ENCODE measurements around the gene CD46. TPM values are rescaled to one million over a fixed set of nuclear protein-coding genes. Genes with fewer than 3 reads are reported as not detected.
"Not testable (repeated sequence)": the region's sequence is repeated elsewhere in the genome, so short reads cannot be mapped to it uniquely, and the experiment has no call there.

Gene CD46
- total and polyA plus RNA-seq, 2 donors (not counting 1 experiment from before 2014, with no cell fraction given) = 38.6 to 173 TPM

DNA sequence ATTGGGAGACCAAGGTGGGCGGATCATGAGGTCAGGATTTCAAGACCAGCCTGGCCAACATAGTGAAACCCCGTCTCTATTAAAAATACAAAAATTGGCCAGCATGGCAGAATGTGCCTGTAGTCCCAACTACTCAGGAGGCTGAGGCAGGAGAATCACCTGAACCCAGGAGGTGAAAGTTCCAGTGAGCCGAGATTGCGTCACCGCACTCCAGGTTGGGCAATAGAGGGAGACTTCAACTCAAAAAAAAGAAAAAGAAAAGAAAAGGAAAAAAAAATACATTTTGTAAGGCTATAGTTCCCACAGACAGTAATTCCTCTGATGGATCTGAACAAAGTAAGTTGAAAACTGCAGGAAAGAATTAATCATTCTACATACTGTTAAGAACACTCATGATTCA lies 48.1 kb upstream of the CD46 start:
- Histone ChIP-seq H3K79me2 (ENCODE audit: control insufficient read depth, insufficient read depth, low read length) (no peaks in the 10 kb centered on the region), H3K27ac (ENCODE audit: low read length in 2 of 2) (no peak overlapping the region), H3K4me2 (replicated peaks; ENCODE audit: low read depth, low read length, poor library complexity, severe bottlenecking) (no peak overlapping the region), H3K9ac (ENCODE audit: low read length) (no peak overlapping the region), H2AFZ (ENCODE audit: insufficient read depth, low read depth, low read length, poor library complexity, severe bottlenecking) (no peak overlapping the region), H3K4me3 (ENCODE audit: control extremely low read depth in 1 of 5, extremely low read depth in 1 of 5, insufficient read depth in 1 of 5, low read depth in 2 of 5, low read length in 4 of 5) (no peak overlapping the region), H3K9me3 (ENCODE audit: control extremely low read depth in 1 of 3, control insufficient read depth in 2 of 3, insufficient read depth in 1 of 3, low read length in 2 of 3) (no peaks in the 10 kb centered on the region), H3K27me3 (replicated peaks in 1 of 4; ENCODE audit: control extremely low read depth in 1 of 4, control insufficient read depth in 3 of 4, insufficient read depth in 4 of 4, low read length in 3 of 4) (no peaks in the 10 kb centered on the region), H3K36me3 (replicated peaks in 1 of 2; ENCODE audit: control extremely low read depth in 1 of 2, control insufficient read depth in 1 of 2, extremely low read depth in 1 of 2, insufficient read depth in 2 of 2, low read length in 1 of 2) (no peaks in the 10 kb centered on the region), H4K20me1 (ENCODE audit: control insufficient read depth, insufficient read depth, low read length, poor library complexity, severe bottlenecking) (no peaks in the 10 kb centered on the region), H3K4me1 (ENCODE audit: control insufficient read depth in 2 of 2, insufficient read depth in 2 of 2, low read length in 2 of 2) (no peaks in the 10 kb centered on the region)
- TF ChIP-seq EZH2 (IDR thresholded peaks at IDR 0.05; ENCODE audit: borderline replicate concordance, insufficient read depth, low read depth, low read length, poor library complexity, severe bottlenecking) (no peak), CTCF (IDR thresholded peaks at IDR 0.05) (no peak)
- no peaks in the 10 kb centered on the region for H3K4me1 Mint-ChIP-seq
- DNase-seq = no peak
- ChIA-PET POLR2A (no interaction called here), CTCF (no interaction called here)
- H3K27ac Mint-ChIP-seq = no peak overlapping the region
- H3K9me3 Mint-ChIP-seq (ENCODE audit: insufficient read depth) = no peaks in the 10 kb centered on the region
- ATAC-seq (ENCODE audit: low read depth) = no peak
- 100% methylated on average over 2 of the region's 5 CpGs for WGBS (ENCODE audit: insufficient coverage)
- H3K27me3 Mint-ChIP-seq = no peaks in the 10 kb centered on the region
- intact Hi-C loops (cut with micrococcal nuclease) = no loop called here
- H3K4me3 Mint-ChIP-seq = no peak overlapping the region

- H3K4me2 ChIP-seq (replicated peaks; ENCODE audit: low read depth, low read length, poor library complexity, severe bottlenecking); intact Hi-C loops (cut with micrococcal nuclease); POLR2A ChIA-PET; H3K27ac ChIP-seq (ENCODE audit: low read length in 2 of 2); H3K4me1 ChIP-seq (ENCODE audit: control insufficient read depth in 2 of 2, insufficient read depth in 2 of 2, low read length in 2 of 2); H3K9ac ChIP-seq (ENCODE audit: low read length); H3K4me1 Mint-ChIP-seq; DNase-seq; H4K20me1 ChIP-seq (ENCODE audit: control insufficient read depth, insufficient read depth, low read length, poor library complexity, severe bottlenecking); H3K27ac Mint-ChIP-seq; H3K36me3 ChIP-seq (replicated peaks in 1 of 2; ENCODE audit: control extremely low read depth in 1 of 2, control insufficient read depth in 1 of 2, extremely low read depth in 1 of 2, insufficient read depth in 2 of 2, low read length in 1 of 2); H2AFZ ChIP-seq (ENCODE audit: insufficient read depth, low read depth, low read length, poor library complexity, severe bottlenecking); H3K4me3 Mint-ChIP-seq; H3K9me3 Mint-ChIP-seq (ENCODE audit: insufficient read depth); H3K4me3 ChIP-seq (ENCODE audit: control extremely low read depth in 1 of 5, extremely low read depth in 1 of 5, insufficient read depth in 1 of 5, low read depth in 2 of 5, low read length in 4 of 5); H3K79me2 ChIP-seq (ENCODE audit: control insufficient read depth, insufficient read depth, low read length); H3K27me3 ChIP-seq (replicated peaks in 1 of 4; ENCODE audit: control extremely low read depth in 1 of 4, control insufficient read depth in 3 of 4, insufficient read depth in 4 of 4, low read length in 3 of 4); ATAC-seq (ENCODE audit: low read depth); H3K27me3 Mint-ChIP-seq; H3K9me3 ChIP-seq (ENCODE audit: control extremely low read depth in 1 of 3, control insufficient read depth in 2 of 3, insufficient read depth in 1 of 3, low read length in 2 of 3): not testable (repeated sequence)
- 23% methylated on average over 3 of the region's 3 CpGs for WGBS (ENCODE audit: insufficient coverage)
- CTCF ChIA-PET = interaction anchor here (0.7 kb wide), 1 partner anchor 9 kb away, joined by 3 read pairs; no protein-coding TSS in a partner anchor
Observed at GRCh38 chr1:207708004-207708403, 43.9 kb upstream of the CD46 start.
